ENCODE results near the gene COL4A5.
"Not testable (repeated sequence)": the region's sequence is repeated elsewhere in the genome, so short reads cannot be mapped to it uniquely, and the experiment has no call there.

The COL4A5 gene

DNA sequence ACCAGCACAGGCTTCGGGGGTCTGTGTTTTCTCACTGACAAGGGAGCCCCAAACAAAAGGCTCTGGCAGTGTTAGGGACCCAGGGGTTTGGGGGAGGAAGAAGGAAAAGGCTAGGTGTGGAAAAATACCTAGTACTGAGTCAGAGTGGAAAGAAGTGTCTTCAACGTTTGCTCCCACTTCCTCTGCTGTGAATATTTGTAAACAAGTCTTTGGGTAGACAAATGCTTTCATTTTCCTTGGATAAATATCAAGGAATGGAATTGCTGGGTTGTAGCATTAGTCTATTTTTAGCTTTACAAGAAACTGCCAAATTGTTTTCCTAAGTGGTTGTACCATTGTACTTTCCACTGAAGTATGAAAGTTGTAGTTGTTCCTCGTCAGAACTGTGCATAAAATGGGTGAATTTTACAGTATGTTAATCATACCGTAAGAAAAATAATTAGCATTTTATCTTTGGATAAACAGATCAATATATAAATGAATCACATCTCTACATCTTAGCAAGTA lies 17.4 kb downstream of the COL4A5 start:
- no peak for DNase-seq (ENCODE audit: low read depth in 3 of 3)

GRCh38 chrX:108464604-108465003 lies 25.0 kb downstream of the COL4A5 start:
- no peak for DNase-seq (ENCODE audit: low read depth in 3 of 3)

GRCh38 chrX:108468486-108468885 lies 28.8 kb downstream of the COL4A5 start:
- no peak for DNase-seq (ENCODE audit: low read depth in 3 of 3)

DNA sequence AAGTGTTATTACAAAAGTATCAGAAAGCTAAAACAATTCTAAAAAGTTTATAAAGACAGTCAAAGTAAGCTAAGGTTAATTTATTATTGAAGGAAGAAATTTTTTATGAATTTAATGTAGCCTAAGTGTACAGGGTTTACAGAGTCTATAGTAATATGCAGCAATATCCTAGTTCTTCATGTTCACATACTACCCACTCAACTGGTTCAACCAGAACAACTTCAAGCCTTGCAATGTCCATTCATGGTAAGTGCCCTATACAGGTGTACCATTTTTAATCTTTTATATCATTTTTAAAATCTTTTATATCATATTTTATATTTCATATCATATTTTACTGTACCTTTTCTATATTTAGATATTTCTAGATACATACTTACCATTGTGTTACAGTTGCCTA lies 34.3 kb downstream of the COL4A5 start:
- DNase-seq (ENCODE audit: low read depth in 3 of 3) = no peak

- not testable (repeated sequence) for DNase-seq (ENCODE audit: low read depth in 3 of 3)
Observed at GRCh38 chrX:108481528-108481927, 41.9 kb downstream of the COL4A5 start.

GRCh38 chrX:108484251-108484650 lies 44.6 kb downstream of the COL4A5 start:
- DNase-seq (ENCODE audit: low read depth in 3 of 3) = no peak

GRCh38 chrX:108485960-108486359 lies 46.3 kb downstream of the COL4A5 start:
- no peak for DNase-seq (ENCODE audit: low read depth in 3 of 3)

GRCh38 chrX:108494406-108495090 lies 54.9 kb downstream of the COL4A5 start:
- no peak for DNase-seq (ENCODE audit: low read depth in 3 of 3)

DNA sequence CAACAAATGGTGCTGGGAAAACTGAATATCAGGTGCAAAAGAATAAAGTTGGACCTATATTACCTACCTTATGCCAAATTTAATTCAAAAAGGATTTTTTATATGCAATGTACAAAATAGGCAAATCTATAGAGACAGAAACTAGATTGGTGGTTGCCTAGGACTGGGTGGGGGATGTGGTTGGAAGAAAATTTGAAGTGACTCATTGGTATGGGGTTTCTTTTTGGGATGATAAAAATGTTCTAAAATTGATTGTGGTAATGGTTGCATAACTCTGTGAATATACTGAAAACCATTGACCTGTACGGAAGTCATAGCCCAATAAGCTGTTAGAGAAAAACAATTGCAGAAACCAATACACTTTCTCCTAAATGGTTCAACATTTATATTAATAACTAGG lies 72.1 kb downstream of the COL4A5 start:
- no peak for DNase-seq (ENCODE audit: low read depth in 3 of 3)

- DNase-seq (ENCODE audit: low read depth in 3 of 3) = no peak
Observed at GRCh38 chrX:108516184-108516583, 76.5 kb downstream of the COL4A5 start.

DNA sequence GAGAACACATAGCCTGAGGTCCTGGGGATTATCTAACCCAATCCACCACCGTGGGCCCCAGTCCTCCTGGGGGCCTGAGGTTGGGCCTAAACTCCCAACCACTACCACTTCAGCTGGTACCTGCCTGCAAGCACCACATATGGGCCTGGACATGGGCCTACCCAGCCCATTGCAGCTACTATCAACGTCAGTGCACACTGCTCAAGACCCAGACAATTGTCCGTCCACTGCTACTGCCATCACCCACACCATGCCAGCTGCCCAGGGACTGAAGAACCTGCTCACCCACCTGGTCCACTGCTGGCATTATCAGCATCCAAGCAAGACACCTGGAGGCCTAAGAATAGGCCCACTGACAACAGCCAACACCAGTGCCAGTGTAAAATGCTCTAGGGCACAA lies 88.1 kb downstream of the COL4A5 start:
- no peak for DNase-seq (ENCODE audit: low read depth in 3 of 3)

- no peak for DNase-seq (ENCODE audit: low read depth in 3 of 3)
Observed at GRCh38 chrX:108537005-108537404, 97.4 kb downstream of the COL4A5 start.

- DNase-seq (ENCODE audit: low read depth in 3 of 3) = no peak
Observed at GRCh38 chrX:108541286-108541685, 101.6 kb downstream of the COL4A5 start.

- no peak for DNase-seq (ENCODE audit: low read depth in 3 of 3)
Observed at GRCh38 chrX:108557580-108557979, 117.9 kb downstream of the COL4A5 start.

DNA sequence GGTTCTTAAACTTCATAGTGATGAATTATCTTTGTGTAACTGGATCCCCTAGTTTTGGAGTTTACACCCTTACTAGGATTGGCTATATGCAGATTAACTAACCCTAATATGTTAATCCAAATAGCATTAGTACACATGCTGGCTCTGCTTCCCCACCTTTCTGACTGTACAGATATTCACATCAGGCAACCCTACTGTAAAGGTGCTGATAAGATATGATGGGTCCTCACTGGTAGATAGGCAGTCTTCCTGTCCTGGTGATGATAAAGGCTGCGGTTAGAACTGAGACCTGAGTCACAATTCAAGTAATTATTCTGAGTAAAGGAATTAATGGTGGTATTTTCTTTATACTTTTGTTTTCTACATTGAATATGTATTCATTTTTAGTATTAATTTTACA lies 118.6 kb downstream of the COL4A5 start:
- DNase-seq (ENCODE audit: low read depth in 3 of 3) = no peak

DNA sequence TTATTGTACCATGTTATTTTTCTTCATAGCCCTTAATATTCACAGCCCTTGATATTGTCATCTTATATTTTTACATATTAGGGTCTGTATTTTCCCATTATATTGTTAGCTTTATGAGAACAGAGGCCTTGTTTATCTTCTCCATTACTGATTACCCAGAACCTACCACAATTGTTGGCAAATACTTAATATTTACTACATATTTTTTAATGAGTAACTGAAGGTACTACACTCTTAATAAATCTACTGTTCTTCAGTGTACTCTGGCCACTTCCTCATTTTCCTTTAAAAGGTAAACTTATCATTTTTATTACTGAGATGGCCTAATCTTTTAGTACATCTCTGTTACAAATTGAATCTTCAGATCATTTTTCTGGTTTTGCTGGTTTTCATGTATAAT lies 133.5 kb downstream of the COL4A5 start:
- no peak for DNase-seq (ENCODE audit: low read depth in 3 of 3)

DNA sequence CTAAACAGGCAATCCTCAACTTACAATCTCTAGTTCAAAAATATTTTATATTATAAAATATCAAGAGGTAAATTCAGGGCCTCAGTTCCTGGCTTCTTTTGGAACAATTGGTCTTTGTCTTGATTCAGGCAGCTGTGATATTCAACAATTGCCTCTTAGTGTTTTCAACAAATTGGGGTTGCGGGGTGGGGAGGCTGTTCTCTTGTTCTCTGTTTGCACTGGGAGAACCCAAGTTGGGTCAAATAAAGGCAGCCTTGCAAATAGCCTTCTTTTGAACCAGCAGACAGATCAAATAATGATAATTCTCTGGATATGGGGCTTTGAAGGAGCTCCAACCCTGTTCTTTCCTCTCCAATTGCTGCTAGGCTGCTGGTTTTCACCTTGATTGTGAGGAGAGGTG lies 142.5 kb downstream of the COL4A5 start:
- DNase-seq (ENCODE audit: low read depth in 3 of 3) = no peak

DNA sequence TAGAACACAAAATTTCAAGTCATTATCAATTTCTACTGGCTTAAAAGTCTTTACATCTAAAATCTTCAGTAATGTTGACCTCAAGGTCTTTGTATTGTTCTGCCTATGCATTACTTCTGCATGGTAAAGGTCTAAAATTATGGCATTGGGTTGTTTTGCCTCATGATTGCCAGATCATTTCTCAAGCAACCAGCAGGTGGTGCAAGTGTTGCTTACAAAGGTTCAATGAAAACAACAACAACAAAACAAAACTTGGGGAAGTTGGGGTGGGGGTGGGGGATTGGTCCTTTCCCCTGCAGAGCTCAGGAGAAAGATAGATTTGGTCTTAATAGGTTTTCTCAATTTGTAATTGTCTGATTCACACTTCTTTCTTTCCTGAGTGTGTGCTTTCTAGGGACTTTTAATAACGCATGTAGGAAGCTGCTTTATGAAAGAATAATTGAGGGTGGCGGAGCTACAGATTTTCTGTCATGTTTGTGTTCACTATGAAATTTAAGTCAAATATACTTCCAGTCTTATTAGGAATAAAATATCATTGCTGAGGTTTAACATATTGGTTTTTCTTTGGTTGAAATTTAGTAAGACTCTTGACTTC lies 145.1 kb downstream of the COL4A5 start:
- no peak for DNase-seq (ENCODE audit: low read depth in 3 of 3)

GRCh38 chrX:108590496-108590895 lies 150.9 kb downstream of the COL4A5 start:
- DNase-seq (ENCODE audit: low read depth in 3 of 3) = no peak

DNA sequence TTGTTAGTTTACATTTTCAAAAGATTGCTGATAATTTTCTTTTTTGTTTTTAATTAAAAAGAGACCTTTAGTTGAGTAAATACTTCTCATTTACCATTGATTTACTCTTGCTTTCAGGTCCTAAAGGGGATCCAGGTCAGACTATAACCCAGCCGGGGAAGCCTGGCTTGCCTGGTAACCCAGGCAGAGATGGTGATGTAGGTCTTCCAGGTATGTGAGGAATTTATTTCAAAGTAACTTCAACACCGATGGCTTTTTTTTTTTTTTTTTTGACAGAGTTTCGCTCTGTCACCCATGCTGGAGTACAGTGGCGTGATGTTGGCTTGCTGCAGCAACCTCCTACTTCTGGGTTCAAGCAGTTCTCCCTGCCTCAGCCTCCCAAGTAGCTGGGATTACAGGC lies 161.6 kb downstream of the COL4A5 start:
- DNase-seq (ENCODE audit: low read depth in 3 of 3) = no peak

DNA sequence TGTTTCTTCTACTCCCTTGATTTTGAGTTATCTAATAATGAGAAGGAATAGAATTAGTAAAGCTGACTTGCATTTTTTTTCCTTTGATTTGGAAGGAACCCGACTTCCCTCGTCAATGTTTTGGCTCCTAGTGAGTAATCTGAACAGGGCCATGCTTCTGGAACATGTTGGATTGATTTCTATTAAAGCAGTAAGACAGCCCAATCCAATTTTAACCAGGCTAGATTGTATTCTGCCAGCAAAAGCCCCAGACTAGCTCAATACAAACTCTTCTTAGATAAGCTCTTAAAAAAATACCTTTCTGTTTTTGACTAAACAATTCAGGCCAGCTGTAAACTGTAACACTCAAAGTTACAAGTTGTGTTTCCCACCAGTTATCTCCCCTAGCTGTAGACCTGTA lies 170.5 kb downstream of the COL4A5 start:
- DNase-seq (ENCODE audit: low read depth in 3 of 3) = no peak

- no peak for DNase-seq (ENCODE audit: low read depth in 3 of 3)
Observed at GRCh38 chrX:108614616-108615015, 175.0 kb downstream of the COL4A5 start.

GRCh38 chrX:108640817-108641216 lies 201.2 kb downstream of the COL4A5 start:
- no peak for DNase-seq (ENCODE audit: low read depth in 3 of 3)

All from stimulated activated CD4-positive, alpha-beta T cell treated with anti-CD3 and anti-CD28 coated beads, TNF-alpha, amount 100 ng/mL, for 24 hours (primary cell).